GM06990 (cell line): ENCODE measurements around the gene EIF4A2.
A peak's percentile ranks its signal among the peaks of the same experiment; 100 is the strongest.

Experiments
- DNase-seq: peaks from one replicate; pipeline ENCODE4 v3.0.0-alpha.2; 2011; ENCODE audit not compliant: insufficient read length; ENCODE audit errors: extremely low read depth
- H3K27me3 ChIP-seq: replicated peaks from 2 replicates; pipeline ENCODE4 v1.6.0; 2011; ENCODE audit warnings: low read length; ENCODE audit not compliant: control insufficient read depth, insufficient read depth
- H3K36me3 ChIP-seq: 2 replicates; pipeline ENCODE4 v1.5.1; 2011; ENCODE audit warnings: low read length; ENCODE audit not compliant: control insufficient read depth, insufficient read depth
- H3K4me3 ChIP-seq: replicated peaks from 2 replicates; pipeline ENCODE4 v1.5.1; 2011; ENCODE audit warnings: low read depth, mild to moderate bottlenecking, control low read depth, low read length
- TF ChIP-seq, protein P1 (sequence below): IDR thresholded peaks from 2 replicates; pipeline ENCODE4 v1.5.1; 2011; ENCODE audit warnings: low read length, control low read depth, mild to moderate bottlenecking, inconsistent platforms; ENCODE audit not compliant: insufficient read depth, poor library complexity, severe bottlenecking

EIF4A2 gene

DNA sequence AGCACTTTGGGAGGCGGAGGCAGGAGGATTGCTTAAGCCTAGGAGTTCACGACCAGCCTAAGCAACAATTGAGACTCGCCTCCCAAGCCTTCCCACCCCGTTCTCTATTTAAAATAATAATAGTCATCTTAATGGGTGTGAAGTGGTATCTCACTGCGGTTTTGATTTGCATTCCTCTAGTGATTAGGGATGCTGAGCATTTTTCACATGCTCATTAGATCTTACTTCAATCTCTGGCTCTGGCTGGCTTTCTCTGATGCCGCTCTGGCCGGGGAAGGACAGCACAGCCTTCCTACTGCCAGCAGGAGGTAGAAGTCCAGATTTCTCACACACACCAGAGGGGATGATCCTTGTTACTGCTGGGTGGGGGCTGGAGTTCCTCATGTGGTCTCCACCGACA lies 7.4 kb upstream of the EIF4A2 start:
- H3K4me3 ChIP-seq, result no peak overlapping the region
- H3K27me3 ChIP-seq, result no peaks in the 10 kb centered on the region

DNA sequence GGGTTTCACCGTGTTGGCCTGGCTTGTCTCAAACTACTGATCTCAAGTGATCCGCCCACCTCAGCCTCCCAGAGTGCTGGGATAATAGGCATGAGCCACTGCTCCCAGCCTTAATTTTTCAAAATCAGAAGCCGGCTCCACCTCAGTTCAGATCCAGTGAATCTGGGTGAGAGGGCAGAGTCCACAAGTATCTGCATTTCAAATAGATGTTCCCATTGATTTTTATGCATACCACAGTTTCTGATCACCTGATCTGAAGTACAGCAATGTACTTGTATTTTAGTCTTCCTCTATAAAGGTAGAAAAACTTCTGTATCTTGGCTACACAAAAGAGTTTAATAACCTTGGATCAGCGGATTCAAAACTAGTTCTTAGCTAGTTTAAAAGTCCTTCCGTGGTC lies 4.2 kb upstream of the EIF4A2 start:
- peaks cover 1% of the 10 kb centered on the region for H3K36me3 ChIP-seq
- H3K27me3 ChIP-seq, result no peaks in the 10 kb centered on the region
- no peak overlapping the region for H3K4me3 ChIP-seq
- TF ChIP-seq, protein P1, sequence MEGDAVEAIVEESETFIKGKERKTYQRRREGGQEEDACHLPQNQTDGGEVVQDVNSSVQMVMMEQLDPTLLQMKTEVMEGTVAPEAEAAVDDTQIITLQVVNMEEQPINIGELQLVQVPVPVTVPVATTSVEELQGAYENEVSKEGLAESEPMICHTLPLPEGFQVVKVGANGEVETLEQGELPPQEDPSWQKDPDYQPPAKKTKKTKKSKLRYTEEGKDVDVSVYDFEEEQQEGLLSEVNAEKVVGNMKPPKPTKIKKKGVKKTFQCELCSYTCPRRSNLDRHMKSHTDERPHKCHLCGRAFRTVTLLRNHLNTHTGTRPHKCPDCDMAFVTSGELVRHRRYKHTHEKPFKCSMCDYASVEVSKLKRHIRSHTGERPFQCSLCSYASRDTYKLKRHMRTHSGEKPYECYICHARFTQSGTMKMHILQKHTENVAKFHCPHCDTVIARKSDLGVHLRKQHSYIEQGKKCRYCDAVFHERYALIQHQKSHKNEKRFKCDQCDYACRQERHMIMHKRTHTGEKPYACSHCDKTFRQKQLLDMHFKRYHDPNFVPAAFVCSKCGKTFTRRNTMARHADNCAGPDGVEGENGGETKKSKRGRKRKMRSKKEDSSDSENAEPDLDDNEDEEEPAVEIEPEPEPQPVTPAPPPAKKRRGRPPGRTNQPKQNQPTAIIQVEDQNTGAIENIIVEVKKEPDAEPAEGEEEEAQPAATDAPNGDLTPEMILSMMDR, result no peak
- DNase-seq, result no peak

More for the DNA sequence above, 7.4 kb upstream of the EIF4A2 start:
- no peaks in the 10 kb centered on the region for H3K36me3 ChIP-seq
- TF ChIP-seq, protein P1, result no peak
- DNase-seq, result no peak

DNA sequence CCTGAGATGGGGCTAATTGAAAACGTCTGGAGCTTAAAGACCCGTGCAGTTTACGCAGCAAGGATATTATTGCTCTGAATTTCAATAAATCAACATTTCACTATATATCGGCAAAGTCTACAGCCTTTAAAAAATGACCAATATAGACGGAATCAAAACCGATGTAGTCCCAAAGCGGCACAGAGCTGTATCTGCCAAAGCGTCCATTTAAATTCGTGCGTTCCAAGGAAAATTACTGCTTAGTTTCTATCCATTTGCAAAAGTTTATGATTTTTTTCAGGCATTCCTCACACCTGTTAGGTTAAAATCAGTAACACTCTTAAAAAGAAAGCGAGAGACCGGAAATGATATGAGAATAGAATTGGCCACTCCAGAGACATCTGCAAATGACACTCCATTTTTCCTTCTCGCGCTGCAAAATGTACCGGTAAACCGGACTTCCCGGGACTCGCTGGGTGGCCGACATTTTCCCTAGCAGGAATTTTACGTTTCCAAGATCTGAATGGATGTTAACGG lies 777 bp upstream of the EIF4A2 start:
- peak overlapping the region; percentile 100 for H3K4me3 ChIP-seq
- TF ChIP-seq, protein P1, result no peak
- H3K27me3 ChIP-seq, result no peaks in the 10 kb centered on the region
- peaks cover 27% of the 10 kb centered on the region for H3K36me3 ChIP-seq
- DNase-seq, result no peak

DNA sequence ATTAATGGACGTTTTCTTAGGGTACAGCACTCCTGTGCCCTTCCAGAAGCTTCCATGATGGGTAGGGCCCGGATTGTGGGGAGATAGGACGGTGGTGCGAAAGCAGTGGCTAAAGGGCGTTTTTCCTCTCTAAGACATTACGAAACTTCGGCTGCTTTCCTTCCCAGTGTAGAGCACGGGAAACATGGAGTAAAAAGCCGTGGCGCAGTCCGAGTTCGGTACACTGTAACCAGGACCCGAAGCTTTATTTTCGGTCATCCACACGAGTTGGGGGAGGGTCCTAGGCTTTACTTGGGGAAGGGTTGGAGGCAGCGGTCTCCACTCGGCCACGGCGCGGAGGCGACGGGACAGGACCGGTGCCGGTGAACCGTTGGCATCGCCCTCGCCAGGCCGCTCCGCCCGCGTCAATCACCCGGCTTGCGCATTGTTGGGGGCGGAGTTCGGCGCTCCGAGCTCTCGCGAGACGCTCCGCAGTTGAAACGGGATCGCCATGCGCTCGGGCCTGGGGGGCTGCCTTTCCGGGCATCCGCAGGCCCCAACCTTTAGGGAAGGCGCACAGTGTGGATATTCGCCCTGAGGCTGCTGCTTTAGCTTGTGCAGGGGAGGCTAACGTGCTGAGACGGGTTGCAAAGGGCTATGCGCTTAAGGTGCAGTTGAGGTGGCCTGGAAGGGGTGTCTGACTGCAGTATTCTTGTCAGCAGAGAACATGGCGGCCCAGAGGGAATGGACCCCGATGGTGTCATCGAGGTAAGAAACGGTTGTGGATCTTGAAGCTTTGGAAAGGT lies 546 bp downstream of the EIF4A2 start:
- Histone ChIP-seq H3K4me3 (peak overlapping the region; percentile 100), H3K36me3 (peaks cover 27% of the 10 kb centered on the region), H3K27me3 (no peaks in the 10 kb centered on the region)
- TF ChIP-seq, protein P1, result no peak
- DNase-seq, result peak; percentile 89

DNA sequence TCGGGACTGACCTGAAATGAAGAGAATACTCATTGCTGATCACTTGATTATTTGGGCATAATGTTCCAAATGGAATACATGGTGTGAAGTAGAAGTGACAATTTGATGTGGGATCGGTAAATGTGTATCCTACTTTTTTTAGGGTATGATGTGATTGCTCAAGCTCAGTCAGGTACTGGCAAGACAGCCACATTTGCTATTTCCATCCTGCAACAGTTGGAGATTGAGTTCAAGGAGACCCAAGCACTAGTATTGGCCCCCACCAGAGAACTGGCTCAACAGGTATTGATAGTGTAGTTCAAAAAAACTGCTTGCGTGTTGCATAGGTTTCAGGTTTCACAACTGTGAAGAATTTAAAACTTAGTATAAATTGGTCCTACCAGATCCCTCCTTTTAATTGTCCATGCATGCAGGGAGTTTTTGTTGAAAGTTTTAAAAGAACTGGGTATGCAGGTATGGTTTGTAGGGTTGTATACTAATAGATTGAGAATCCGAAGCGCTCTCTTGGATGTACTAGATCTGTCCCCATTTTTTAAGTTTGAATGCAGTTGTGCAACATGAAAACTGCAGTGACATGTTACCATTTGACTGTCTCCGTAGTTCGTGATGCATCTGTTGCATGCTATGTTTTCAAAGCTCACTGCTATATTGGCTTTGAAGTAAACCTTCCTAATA lies 1.6 kb downstream of the EIF4A2 start:
- no peak for DNase-seq
- H3K4me3 ChIP-seq, result peak overlapping the region; percentile 100
- peaks cover 30% of the 10 kb centered on the region for H3K36me3 ChIP-seq
- TF ChIP-seq, protein P1, result no peak
- no peaks in the 10 kb centered on the region for H3K27me3 ChIP-seq
